Calu3 (cell line): Measurements from ENCODE around the gene HYDIN. TPM values are rescaled to one million over a fixed set of nuclear protein-coding genes. Genes with fewer than 3 reads are reported as not detected.
"Not testable (repeated sequence)": the region's sequence is repeated elsewhere in the genome, so short reads cannot be mapped to it uniquely, and the experiment has no call there.

ENCODE experiments used
- BruUV-seq: library from RNA; stranded (reverse); fragments of 400-500 nt; replicated peaks from 2 replicates; lab custom pipeline; 2021; lab: Mats Ljungman, UMichigan
- CTCF ChIA-PET: fragments of 300-600 bp; sonication (Branson Sonifier 250); formaldehyde crosslinking; loops from one replicate; lab custom pipeline; 2022; ENCODE audit warnings: antibody characterized with exemption; lab: Charles Lee
- DNase-seq: peaks from one replicate; pipeline ENCODE4 v3.0.0; 2022
- H3K27ac Mint-ChIP-seq: one replicate; pipeline ENCODE4 v1.8.0; 2022; ENCODE audit warnings: mixed read lengths; ENCODE audit not compliant: unreplicated experiment
- H3K27me3 Mint-ChIP-seq: one replicate; pipeline ENCODE4 v1.8.0; 2022; ENCODE audit warnings: mixed read lengths; ENCODE audit not compliant: unreplicated experiment
- H3K36me3 Mint-ChIP-seq: one replicate; pipeline ENCODE4 v1.8.0; 2022; ENCODE audit warnings: mild to moderate bottlenecking, moderate library complexity, mixed read lengths; ENCODE audit not compliant: insufficient read depth, unreplicated experiment
- H3K4me1 Mint-ChIP-seq: one replicate; pipeline ENCODE4 v1.8.0; 2022; ENCODE audit warnings: mild to moderate bottlenecking, low read depth, mixed read lengths; ENCODE audit not compliant: unreplicated experiment
- H3K4me3 Mint-ChIP-seq: one replicate; pipeline ENCODE4 v1.8.0; 2022; ENCODE audit warnings: mild to moderate bottlenecking, low read depth, moderate library complexity, mixed read lengths; ENCODE audit not compliant: unreplicated experiment
- H3K9me3 Mint-ChIP-seq: one replicate; pipeline ENCODE4 v1.8.0; 2022; ENCODE audit warnings: low read depth, mixed read lengths; ENCODE audit not compliant: unreplicated experiment
- CTCF ChIP-seq: fragments of 200-600 bp; IDR thresholded peaks from one replicate; pipeline ENCODE4 v1.8.0; 2022; ENCODE audit warnings: antibody characterized with exemption; ENCODE audit not compliant: unreplicated experiment
- intact Hi-C: fragments of 100-400 bp; cut with micrococcal nuclease; formaldehyde crosslinking; loops from one replicate; pipeline ENCODE4 v1.10.0; 2022; ENCODE audit not compliant: unreplicated experiment
- total RNA-seq: library from RNA; stranded (reverse); gene quantifications from 2 replicates; pipeline ENCODE4 v1.2.3, GENCODE V29; 2022

Gene HYDIN
- total RNA-seq, 1 experiment from 2014 or later: 2.9 TPM

- TF ChIP-seq CTCF: no peak
- intact Hi-C loops: no loop called here
- no TSS peak for BruUV-seq
- H3K9me3 Mint-ChIP-seq: no peaks in the 10 kb centered on the region
- DNase-seq: no peak
- CTCF ChIA-PET: interaction anchor here (1.1 kb wide), 2 partner anchors 29 to 56 kb away, joined by 3 to 4 read pairs; no protein-coding TSS in a partner anchor
- H3K27me3 Mint-ChIP-seq: no peaks in the 10 kb centered on the region
- H3K4me1 Mint-ChIP-seq: no peaks in the 10 kb centered on the region
- H3K27ac Mint-ChIP-seq: no peak overlapping the region
- no peak overlapping the region for H3K4me3 Mint-ChIP-seq
- no peaks in the 10 kb centered on the region for H3K36me3 Mint-ChIP-seq
These were observed 41.4 kb downstream of the HYDIN start for GRCh38 chr16:71188956-71189712.

- no peak for DNase-seq
- H3K36me3 Mint-ChIP-seq: no peaks in the 10 kb centered on the region
- no peak overlapping the region for H3K4me3 Mint-ChIP-seq
- H3K27me3 Mint-ChIP-seq: no peaks in the 10 kb centered on the region
- intact Hi-C loops: no loop called here
- CTCF ChIA-PET: interaction anchor here (1.6 kb wide), 1 partner anchor 13 kb away, joined by 3 read pairs; no protein-coding TSS in a partner anchor
- H3K9me3 Mint-ChIP-seq: peaks cover 2% of the 10 kb centered on the region
- BruUV-seq: no TSS peak
- H3K4me1 Mint-ChIP-seq: no peaks in the 10 kb centered on the region
- H3K27ac Mint-ChIP-seq: no peak overlapping the region
- TF ChIP-seq CTCF: no peak
These were observed 45.2 kb downstream of the HYDIN start for GRCh38 chr16:71185347-71185746.

- intact Hi-C loops: no loop called here
These were observed 51.0 kb downstream of the HYDIN start for GRCh38 chr16:71179569-71179968.

GRCh38 chr16:71172481-71173207 is 57.9 kb downstream of the HYDIN start:
- no peak for TF ChIP-seq CTCF
- intact Hi-C loops: no loop called here
- H3K27ac Mint-ChIP-seq: no peak overlapping the region

More at GRCh38 chr16:71179569-71179968, 51.0 kb downstream of the HYDIN start:
- TF ChIP-seq CTCF: no peak
- Mint-ChIP-seq H3K27me3 (no peaks in the 10 kb centered on the region), H3K9me3 (peaks cover 2% of the 10 kb centered on the region), H3K27ac (no peak overlapping the region), H3K4me3 (no peak overlapping the region), H3K36me3 (no peaks in the 10 kb centered on the region), H3K4me1 (no peaks in the 10 kb centered on the region)
- BruUV-seq: no TSS peak
- CTCF ChIA-PET: no interaction called here
- no peak for DNase-seq

GRCh38 chr16:71161007-71161406 is 69.5 kb downstream of the HYDIN start:
- not testable (repeated sequence) for H3K36me3 Mint-ChIP-seq

More at GRCh38 chr16:71172481-71173207, 57.9 kb downstream of the HYDIN start:
- CTCF ChIA-PET: interaction anchor here (0.6 kb wide), 2 partner anchors 103 to 177 kb away, joined by 3 to 5 read pairs; no protein-coding TSS in a partner anchor
- DNase-seq: no peak
- BruUV-seq: no TSS peak
- Mint-ChIP-seq H3K36me3 (no peaks in the 10 kb centered on the region), H3K9me3 (no peaks in the 10 kb centered on the region), H3K27me3 (no peaks in the 10 kb centered on the region), H3K4me3 (no peak overlapping the region), H3K4me1 (no peaks in the 10 kb centered on the region)

DNA sequence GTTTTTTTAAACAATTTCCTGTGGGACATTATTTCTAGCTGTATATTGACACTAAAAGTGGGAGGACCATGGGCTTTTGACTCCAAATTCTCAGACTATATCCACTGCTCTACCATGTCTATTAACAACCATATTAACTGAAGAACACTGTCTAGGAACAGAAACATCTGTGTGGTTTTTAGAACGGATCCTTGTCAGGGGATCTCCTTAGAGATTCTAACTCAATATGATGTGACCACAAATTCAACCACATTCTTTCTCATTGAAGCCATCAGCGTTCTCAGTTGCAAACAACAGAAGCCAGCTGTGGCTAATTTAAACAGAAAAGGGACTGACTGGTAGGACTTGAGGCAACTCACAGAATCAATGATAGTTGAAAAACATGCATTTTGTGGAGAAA is 73.2 kb downstream of the HYDIN start:
- H3K4me3 Mint-ChIP-seq, H3K9me3 Mint-ChIP-seq, H3K27me3 Mint-ChIP-seq, DNase-seq, CTCF ChIA-PET, H3K27ac Mint-ChIP-seq, intact Hi-C loops, BruUV-seq, H3K4me1 Mint-ChIP-seq, H3K36me3 Mint-ChIP-seq: not testable (repeated sequence)

More at GRCh38 chr16:71161007-71161406, 69.5 kb downstream of the HYDIN start:
- BruUV-seq, CTCF ChIA-PET, H3K4me1 Mint-ChIP-seq, H3K4me3 Mint-ChIP-seq, intact Hi-C loops, H3K27ac Mint-ChIP-seq, H3K9me3 Mint-ChIP-seq, DNase-seq: not testable (repeated sequence)
- H3K27me3 Mint-ChIP-seq: peaks cover 13% of the 10 kb centered on the region
